Stimulated activated CD4-positive, alpha-beta T cell treated with anti-CD3 and anti-CD28 coated beads, Interleukin-12 subunit alpha, Interleukin-12 subunit beta, amount 100 ng/mL, for 48 hours (primary cell): ENCODE results near the gene EMID1.

Experiments
- DNase-seq, 3 donors: peaks; one replicate each; pipeline ENCODE4 v3.0.0-alpha.2; 2020; ENCODE audit warnings: low read depth in 2 of 3, low spot score in 1 of 3

The EMID1 gene

GRCh38 chr22:29205594-29206371 lies at the start of gene EMID1:
Gene EMID1, plus strand, starts transcription at chr22:29205896. Its CDS starts 143 bp downstream, at chr22:29206039.
- DNase-seq, result no peak

GRCh38 chr22:29155966-29156365 lies 49.7 kb upstream of the EMID1 start:
- no peak for DNase-seq

DNA sequence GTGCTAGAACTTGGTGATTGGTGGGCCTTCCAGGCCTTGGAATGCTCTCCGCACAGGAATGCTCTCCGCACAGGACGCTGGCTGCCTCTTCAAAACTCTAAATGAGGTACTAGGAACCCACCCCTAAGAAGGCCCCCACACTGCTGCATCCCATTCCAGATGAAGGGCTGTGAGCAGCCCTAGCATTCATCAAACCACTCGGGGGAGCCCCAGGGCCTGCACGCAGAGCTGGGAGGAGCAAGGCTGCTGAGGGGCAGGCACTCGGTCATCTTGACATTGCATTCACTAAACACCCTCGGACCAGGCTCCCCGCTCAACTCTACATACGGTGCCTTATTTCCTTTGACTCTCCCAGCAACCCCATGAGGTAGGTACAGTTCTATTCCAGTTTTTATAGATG lies 49.2 kb upstream of the EMID1 start:
- DNase-seq, result no peak

- DNase-seq, result no peak
These were observed 47.7 kb upstream of the EMID1 start for GRCh38 chr22:29157759-29158535.

DNA sequence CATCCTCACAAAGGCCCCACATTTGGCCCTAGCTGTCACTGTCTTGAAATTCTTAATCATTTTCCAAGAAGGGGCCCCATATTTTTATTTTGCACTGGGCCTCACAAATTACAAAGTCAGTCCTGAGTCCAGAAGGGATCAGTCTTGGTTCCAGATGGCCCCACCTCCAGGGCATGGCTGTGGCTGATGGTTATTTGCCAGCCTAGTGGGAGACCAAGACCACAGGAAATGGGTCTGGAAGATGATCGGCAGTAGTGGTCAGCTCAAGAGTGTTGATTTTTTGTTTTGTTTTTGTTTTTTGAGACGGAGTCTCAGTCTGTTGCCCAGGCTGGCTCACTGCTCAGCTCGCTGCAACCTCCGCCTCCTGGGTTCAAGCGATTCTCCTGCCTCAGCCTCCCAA lies 47.1 kb upstream of the EMID1 start:
- DNase-seq, result no peak

- DNase-seq, result no peak
These were observed 41.9 kb upstream of the EMID1 start for GRCh38 chr22:29163808-29164207.

DNA sequence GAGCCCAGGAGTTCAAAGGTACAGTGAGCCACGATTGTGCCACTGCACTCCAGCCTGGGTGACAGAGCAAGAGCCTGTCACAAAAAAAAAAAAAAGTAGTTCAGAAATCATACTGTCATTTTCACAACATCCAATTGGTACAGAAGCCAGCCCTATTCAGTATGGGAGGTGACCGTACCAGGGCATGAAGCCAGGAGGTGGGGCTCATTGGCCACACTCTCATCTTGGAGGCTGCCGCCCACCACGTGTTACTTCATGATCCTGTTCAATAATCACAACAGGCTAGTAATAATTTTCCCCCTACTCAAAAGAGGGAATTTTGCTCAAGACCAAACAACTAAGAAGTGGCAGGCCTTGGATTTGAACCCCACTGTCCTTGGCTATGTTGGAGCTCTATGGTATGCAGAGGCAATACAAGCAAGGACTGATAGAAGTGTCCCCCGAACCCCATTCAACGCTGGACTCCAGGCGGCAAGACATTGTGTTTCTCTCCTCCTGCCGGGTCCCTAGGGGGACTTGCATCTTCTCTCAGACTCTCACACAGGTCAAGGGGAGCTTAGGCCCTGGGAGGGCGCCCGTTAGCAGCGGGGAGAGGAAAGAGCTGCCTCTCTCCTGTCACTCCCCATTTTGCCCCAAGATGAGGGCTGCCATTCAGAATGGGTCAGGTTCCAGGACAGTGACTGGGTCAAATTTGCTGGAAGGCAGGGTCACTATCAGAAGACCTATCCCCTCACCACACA lies 40.2 kb upstream of the EMID1 start:
- DNase-seq, result no peak

GRCh38 chr22:29166180-29166579 lies 39.5 kb upstream of the EMID1 start:
- no peak for DNase-seq

- peak; percentile 41 to 69 (median 52) for DNase-seq
These were observed 38.4 kb upstream of the EMID1 start for GRCh38 chr22:29167032-29167911.

DNA sequence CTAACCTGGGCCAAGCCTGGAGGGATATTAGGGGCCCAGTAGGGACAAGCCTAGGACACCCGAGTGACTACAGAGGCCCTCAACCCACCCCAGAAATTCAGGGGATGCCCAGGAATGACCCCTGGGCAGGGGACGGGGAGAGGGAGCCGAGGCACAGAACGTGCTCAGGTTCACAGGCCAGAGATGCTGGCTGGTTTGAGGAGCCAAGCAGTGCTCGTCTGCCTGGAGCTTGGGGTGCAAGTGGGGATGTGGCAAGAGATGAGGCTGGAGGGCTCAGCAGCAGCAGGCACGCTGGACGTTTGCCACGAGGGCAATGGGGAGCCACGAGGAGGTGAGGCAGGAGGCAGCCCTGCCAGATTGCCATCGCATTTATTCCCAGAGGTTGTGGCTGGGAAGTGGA lies 34.0 kb upstream of the EMID1 start:
- no peak for DNase-seq

- DNase-seq, result no peak
These were observed 33.5 kb upstream of the EMID1 start for GRCh38 chr22:29172216-29172615.

DNA sequence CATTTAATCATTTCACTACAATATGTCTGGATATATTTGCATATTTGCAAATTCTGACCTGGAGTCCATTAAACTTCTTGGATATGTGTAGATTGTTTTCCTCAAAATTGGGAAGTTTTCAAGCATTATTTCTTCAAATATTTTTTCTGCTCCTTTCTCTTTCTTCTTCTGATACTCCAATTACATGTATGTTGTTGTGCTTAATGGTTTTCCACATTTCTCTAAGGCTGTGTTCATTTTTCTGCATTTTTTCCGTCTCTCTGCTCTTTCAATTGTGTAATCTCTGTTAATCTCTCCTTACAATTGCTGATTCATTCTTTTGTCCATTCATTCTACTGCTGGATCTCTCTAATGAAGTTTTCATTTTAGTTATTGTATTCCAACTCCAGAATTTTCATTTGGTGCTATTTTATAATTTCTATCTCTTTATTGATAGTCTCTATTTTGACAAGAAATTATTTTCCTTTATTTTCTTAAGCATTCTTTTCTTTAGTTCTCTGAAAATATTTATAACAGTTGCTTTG lies 30.3 kb upstream of the EMID1 start:
- no peak for DNase-seq

- DNase-seq, result no peak
These were observed 21.5 kb upstream of the EMID1 start for GRCh38 chr22:29183971-29184848.

- no peak for DNase-seq
These were observed 20.7 kb upstream of the EMID1 start for GRCh38 chr22:29184849-29185490.

- no peak for DNase-seq
These were observed 19.4 kb upstream of the EMID1 start for GRCh38 chr22:29186302-29186701.

- DNase-seq, result no peak
These were observed 17.9 kb upstream of the EMID1 start for GRCh38 chr22:29187831-29188230.

DNA sequence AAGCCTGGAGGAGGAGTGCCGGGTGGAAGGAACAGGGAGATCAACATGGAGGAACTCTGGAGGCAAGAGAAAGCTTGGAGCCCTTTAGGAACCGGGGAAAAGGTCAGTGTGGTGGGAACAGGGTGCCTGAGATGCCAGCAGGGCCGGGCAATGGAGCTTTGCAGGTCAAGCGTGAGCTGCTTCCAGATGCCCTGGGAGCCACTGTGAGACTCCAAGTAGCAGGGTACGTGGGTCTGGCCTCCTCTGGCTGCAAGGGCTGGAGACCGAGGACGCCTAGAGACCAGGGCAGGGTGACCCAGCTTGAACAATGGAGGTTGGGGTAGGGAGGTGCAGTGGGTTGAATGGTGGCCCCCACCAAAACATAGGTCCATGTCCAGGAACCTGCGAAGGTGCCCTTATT lies 15.6 kb upstream of the EMID1 start:
- no peak for DNase-seq

GRCh38 chr22:29190918-29191317 lies 14.8 kb upstream of the EMID1 start:
- DNase-seq, result no peak

- DNase-seq, result no peak
These were observed 12.7 kb upstream of the EMID1 start for GRCh38 chr22:29193021-29193420.
